Astrocyte (in vitro differentiated cells and primary cell): ENCODE measurements around the gene EXD3. TPM values are rescaled to one million over a fixed set of nuclear protein-coding genes. Genes with fewer than 3 reads are reported as not detected.

ENCODE experiments used
- DNase-seq: peaks from one replicate; pipeline ENCODE4 v3.0.0-alpha.2; 2010; ENCODE audit warnings: low read depth
- FAIRE-seq: peaks from 2 replicates; lab custom pipeline; 2011; peaks lifted over from hg19 to GRCh38; lab: Jason Lieb, UNC
- H2AFZ ChIP-seq: 2 replicates; pipeline ENCODE4 v1.6.0; 2012; ENCODE audit warnings: low read depth, low read length, inconsistent platforms
- H3K27ac ChIP-seq: 2 replicates; pipeline ENCODE4 v1.5.1; 2011; ENCODE audit warnings: low read depth, low read length, inconsistent platforms
- H3K27me3 ChIP-seq: 2 replicates; pipeline ENCODE4 v1.6.0; 2011; ENCODE audit warnings: low read length, inconsistent platforms; ENCODE audit not compliant: insufficient read depth
- H3K36me3 ChIP-seq: 2 replicates; pipeline ENCODE4 v1.5.1; 2011; ENCODE audit warnings: low read length, inconsistent platforms; ENCODE audit not compliant: insufficient read depth
- H3K4me1 ChIP-seq: 2 replicates; pipeline ENCODE4 v1.5.1; 2011; ENCODE audit warnings: low read length, inconsistent platforms; ENCODE audit not compliant: insufficient read depth
- H3K4me2 ChIP-seq: 2 replicates; pipeline ENCODE4 v1.6.0; 2012; ENCODE audit warnings: low read length, inconsistent platforms
- H3K4me3 ChIP-seq: 2 replicates; pipeline ENCODE4 v1.5.1; 2011; ENCODE audit warnings: low read depth, mild to moderate bottlenecking, low read length, inconsistent platforms; ENCODE audit not compliant: insufficient read depth
- H3K79me2 ChIP-seq: 2 replicates; pipeline ENCODE4 v1.6.0; 2012; ENCODE audit warnings: mild to moderate bottlenecking, low read length, inconsistent platforms; ENCODE audit not compliant: insufficient read depth
- H3K9ac ChIP-seq: 2 replicates; pipeline ENCODE4 v1.6.0; 2012; ENCODE audit warnings: mild to moderate bottlenecking, low read length, inconsistent platforms
- H3K9me3 ChIP-seq: 2 replicates; pipeline ENCODE4 v1.5.1; 2012; ENCODE audit warnings: low read depth, mild to moderate bottlenecking, low read length, inconsistent platforms; ENCODE audit not compliant: insufficient read depth
- H4K20me1 ChIP-seq: 2 replicates; pipeline ENCODE4 v1.6.0; 2012; ENCODE audit warnings: low read length, inconsistent platforms; ENCODE audit not compliant: insufficient read depth
- H3K27ac Mint-ChIP-seq: one replicate; pipeline ENCODE4 v1.8.0; 2021; ENCODE audit warnings: mild to moderate bottlenecking, mixed read lengths; ENCODE audit not compliant: unreplicated experiment
- H3K27me3 Mint-ChIP-seq: one replicate; pipeline ENCODE4 v1.8.0; 2021; ENCODE audit warnings: low read depth, mixed read lengths; ENCODE audit not compliant: unreplicated experiment
- H3K36me3 Mint-ChIP-seq: one replicate; pipeline ENCODE4 v1.8.0; 2021; ENCODE audit warnings: low read depth, mixed read lengths; ENCODE audit not compliant: unreplicated experiment
- H3K4me1 Mint-ChIP-seq: one replicate; pipeline ENCODE4 v1.8.0; 2021; ENCODE audit warnings: low read depth, mixed read lengths; ENCODE audit not compliant: unreplicated experiment
- H3K4me3 Mint-ChIP-seq: one replicate; pipeline ENCODE4 v1.8.0; 2021; ENCODE audit warnings: mild to moderate bottlenecking, moderate library complexity, mixed read lengths; ENCODE audit not compliant: unreplicated experiment
- H3K9me3 Mint-ChIP-seq: one replicate; pipeline ENCODE4 v1.8.0; 2021; ENCODE audit warnings: mild to moderate bottlenecking, mixed read lengths; ENCODE audit not compliant: unreplicated experiment
- CTCF ChIP-seq: IDR thresholded peaks from 2 replicates; pipeline ENCODE4 v1.5.1; 2011; ENCODE audit warnings: low read depth, mild to moderate bottlenecking, inconsistent platforms, low read length, moderate library complexity; ENCODE audit not compliant: insufficient read depth
- EZH2 ChIP-seq: IDR thresholded peaks from 2 replicates; pipeline ENCODE4 v1.6.1; 2012; ENCODE audit warnings: mild to moderate bottlenecking, low read length, inconsistent platforms; ENCODE audit not compliant: insufficient read depth
- total RNA-seq: library from RNA; stranded (reverse); gene quantifications from 2 replicates; pipeline ENCODE4 v1.2.1, GENCODE V29; 2021

EXD3 gene
- total RNA-seq, 1 donor from 2014 or later, result 8.5 TPM

DNA sequence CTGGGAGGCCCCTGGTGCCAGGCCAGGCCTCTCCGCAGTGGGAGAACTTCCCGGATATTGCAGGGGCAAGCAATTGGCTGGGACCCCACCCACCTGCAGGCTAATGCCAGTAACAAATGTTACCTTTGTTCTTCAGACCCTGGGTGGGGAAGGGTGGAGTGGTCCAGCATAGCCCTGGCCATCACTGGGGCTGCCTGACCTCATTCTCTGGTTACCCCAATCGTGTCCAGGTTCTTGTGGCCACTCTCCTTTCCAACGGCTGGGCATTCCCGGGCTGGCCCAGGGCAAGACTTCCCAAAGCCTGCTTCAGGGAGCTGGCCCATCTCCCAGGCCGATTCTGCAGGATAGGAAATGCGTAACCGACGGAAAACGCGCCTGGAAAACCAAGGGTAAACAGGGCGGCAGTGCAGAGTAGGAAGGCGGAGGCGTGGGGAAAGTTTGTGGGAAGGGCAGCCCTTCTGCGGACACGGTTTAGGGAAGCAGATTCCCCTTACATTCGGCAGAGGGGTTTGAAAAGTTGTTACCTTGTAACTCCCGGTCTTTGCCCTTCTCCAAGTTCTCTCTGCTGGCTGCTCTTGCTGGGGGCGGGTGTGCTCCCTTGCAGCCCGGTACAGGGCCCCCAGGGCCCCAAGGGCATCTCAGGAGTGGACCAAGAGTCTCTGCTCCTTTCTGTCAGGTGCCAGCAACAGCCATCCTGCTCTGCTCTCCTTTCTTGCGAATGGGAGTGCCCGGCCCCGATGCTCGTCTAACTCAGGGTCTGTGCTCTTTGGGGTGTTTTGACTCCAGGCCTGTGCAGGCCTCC is 124.4 kb downstream of the EXD3 start:
- H4K20me1 ChIP-seq, result peaks cover 3% of the 10 kb centered on the region
- H3K4me1 ChIP-seq, result peaks cover 38% of the 10 kb centered on the region
- no peak for TF ChIP-seq CTCF
- TF ChIP-seq EZH2, result no peak
- FAIRE-seq (no peak), DNase-seq (peak; percentile 31)
- H3K4me2 ChIP-seq, result peak overlapping the region; percentile 68
- H3K9me3 ChIP-seq, result peaks cover 4% of the 10 kb centered on the region
- H3K36me3 Mint-ChIP-seq, result no peaks in the 10 kb centered on the region
- no peaks in the 10 kb centered on the region for H3K9me3 Mint-ChIP-seq
- no peaks in the 10 kb centered on the region for H3K79me2 ChIP-seq
- H3K27me3 ChIP-seq, result peaks cover 10% of the 10 kb centered on the region
- peak overlapping the region; percentile 59 for H2AFZ ChIP-seq
- no peak overlapping the region for H3K27ac ChIP-seq
- peaks cover 8% of the 10 kb centered on the region for H3K4me1 Mint-ChIP-seq
- no peak overlapping the region for H3K4me3 Mint-ChIP-seq
- H3K27me3 Mint-ChIP-seq, result peaks cover 11% of the 10 kb centered on the region
- H3K4me3 ChIP-seq, result no peak overlapping the region
- H3K36me3 ChIP-seq, result no peaks in the 10 kb centered on the region
- no peak overlapping the region for H3K27ac Mint-ChIP-seq
- peak overlapping the region; percentile 16 for H3K9ac ChIP-seq

GRCh38 chr9:137297966-137298365 is 125.0 kb downstream of the EXD3 start:
- FAIRE-seq (no peak), DNase-seq (no peak)
- Mint-ChIP-seq H3K36me3 (no peaks in the 10 kb centered on the region), H3K4me1 (peaks cover 8% of the 10 kb centered on the region), H3K27me3 (peaks cover 11% of the 10 kb centered on the region), H3K4me3 (no peak overlapping the region), H3K9me3 (no peaks in the 10 kb centered on the region), H3K27ac (no peak overlapping the region)
- Histone ChIP-seq H3K27ac (no peak overlapping the region), H4K20me1 (peaks cover 3% of the 10 kb centered on the region), H3K4me2 (peak overlapping the region; percentile 68), H3K4me1 (peaks cover 38% of the 10 kb centered on the region), H3K27me3 (peaks cover 14% of the 10 kb centered on the region), H3K4me3 (no peak overlapping the region), H2AFZ (peak overlapping the region; percentile 11), H3K9ac (no peak overlapping the region), H3K36me3 (no peaks in the 10 kb centered on the region), H3K9me3 (peaks cover 4% of the 10 kb centered on the region), H3K79me2 (no peaks in the 10 kb centered on the region)
- TF ChIP-seq EZH2 (no peak), CTCF (no peak)
